Choroid plexus epithelial cell (primary cell): Measurements from ENCODE around the gene OSBPL6.

ENCODE experiments used
- DNase-seq: peaks from one replicate; pipeline ENCODE4 v3.0.0-alpha.2; 2010; ENCODE audit warnings: low read depth
- H3K4me3 ChIP-seq: 2 replicates; pipeline ENCODE4 v1.5.1; 2011; ENCODE audit warnings: low read depth, mild to moderate bottlenecking, control low read depth, low read length, moderate library complexity
- CTCF ChIP-seq: conservative IDR thresholded peaks from 2 replicates; pipeline ENCODE4 v1.5.1; 2011; ENCODE audit warnings: low read depth, mild to moderate bottlenecking, control low read depth, inconsistent platforms, low read length, moderate library complexity

The OSBPL6 gene

DNA sequence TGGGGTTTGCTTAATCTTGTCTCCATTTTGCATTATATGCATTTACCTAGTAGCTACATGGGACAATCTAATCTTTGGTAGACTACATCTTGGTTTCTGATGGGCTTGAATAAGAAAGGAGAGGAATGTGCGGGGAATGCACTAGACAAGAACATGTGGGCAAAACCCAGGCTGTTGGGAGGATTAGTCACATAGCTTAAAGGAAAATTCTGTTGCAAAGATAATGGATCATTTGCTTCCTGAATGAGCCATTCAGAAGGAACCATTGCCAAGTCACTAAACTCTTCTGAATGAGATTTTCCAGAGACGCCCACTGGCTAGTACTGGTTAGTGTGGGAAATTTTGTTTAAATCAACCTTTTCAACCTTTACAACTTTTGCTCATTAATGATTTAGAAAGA, 84.8 kb downstream of the OSBPL6 start:
- peak; percentile 87 for DNase-seq
- no peak overlapping the region for H3K4me3 ChIP-seq
- TF ChIP-seq CTCF: no peak

GRCh38 chr2:178279636-178280035, 85.3 kb downstream of the OSBPL6 start:
- no peak for DNase-seq
- H3K4me3 ChIP-seq: no peak overlapping the region
- TF ChIP-seq CTCF: no peak

DNA sequence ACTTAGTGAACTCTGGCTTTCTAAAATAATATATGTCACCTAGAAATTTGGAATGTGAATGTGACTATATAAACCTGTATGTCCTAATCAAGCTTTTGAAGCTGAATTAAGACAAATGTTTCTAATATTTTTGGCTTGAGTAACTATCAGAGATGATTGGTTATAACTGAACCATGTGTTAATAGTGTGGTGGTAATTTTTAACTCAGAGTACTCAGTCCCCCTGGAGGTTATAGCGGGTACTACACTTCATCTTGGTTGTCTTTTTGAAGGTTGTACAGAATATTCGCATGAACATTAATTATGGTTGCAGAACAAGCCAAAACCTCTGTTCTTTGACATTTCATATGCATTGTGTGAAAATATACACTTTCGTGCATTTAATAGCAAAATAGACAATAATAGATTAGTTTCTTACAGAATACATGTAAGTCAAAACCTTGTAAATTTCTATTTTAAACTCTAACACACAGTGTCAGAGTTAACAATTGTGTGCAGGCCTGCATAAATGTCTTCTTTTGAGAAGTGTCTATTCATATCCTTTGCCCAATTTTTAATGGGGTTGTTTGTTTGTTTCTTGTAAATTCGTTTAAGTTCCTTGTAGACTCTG, 86.0 kb downstream of the OSBPL6 start:
- H3K4me3 ChIP-seq: no peak overlapping the region
- peak; percentile 73 for DNase-seq
- TF ChIP-seq CTCF: peak; percentile 65

- TF ChIP-seq CTCF: peak; percentile 10
- DNase-seq: peak; percentile 92
- no peak overlapping the region for H3K4me3 ChIP-seq
These were observed 87.9 kb downstream of the OSBPL6 start for GRCh38 chr2:178282075-178282815.

DNA sequence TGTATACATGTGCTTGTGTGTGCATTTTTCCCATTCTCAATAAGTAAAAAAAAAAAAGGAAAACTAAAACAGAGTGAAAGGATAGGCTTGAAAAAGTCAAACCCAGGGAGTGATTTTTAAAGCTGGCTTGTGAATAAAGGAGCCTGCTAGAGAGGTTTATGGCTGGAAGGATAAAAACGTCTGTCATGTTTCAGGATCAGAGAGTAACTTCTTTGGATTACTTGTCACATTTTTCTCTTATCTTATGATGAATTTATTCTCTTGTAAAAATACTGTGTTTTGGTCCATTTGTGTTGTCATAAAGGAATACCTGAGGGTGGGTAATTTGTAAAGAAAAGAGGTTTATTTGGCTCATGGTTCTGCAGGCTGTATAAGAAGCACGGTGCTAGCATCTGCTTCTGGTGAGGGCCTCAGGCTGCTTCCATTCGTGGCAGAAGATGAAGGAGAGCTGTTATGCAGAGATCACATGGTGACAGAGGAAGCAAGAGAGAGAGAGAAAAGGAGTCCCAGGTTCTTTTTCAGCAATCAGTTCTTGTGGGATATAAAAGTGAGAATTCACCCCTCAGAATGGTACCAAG, 89.1 kb downstream of the OSBPL6 start:
- H3K4me3 ChIP-seq: no peak overlapping the region
- DNase-seq: no peak
- no peak for TF ChIP-seq CTCF

DNA sequence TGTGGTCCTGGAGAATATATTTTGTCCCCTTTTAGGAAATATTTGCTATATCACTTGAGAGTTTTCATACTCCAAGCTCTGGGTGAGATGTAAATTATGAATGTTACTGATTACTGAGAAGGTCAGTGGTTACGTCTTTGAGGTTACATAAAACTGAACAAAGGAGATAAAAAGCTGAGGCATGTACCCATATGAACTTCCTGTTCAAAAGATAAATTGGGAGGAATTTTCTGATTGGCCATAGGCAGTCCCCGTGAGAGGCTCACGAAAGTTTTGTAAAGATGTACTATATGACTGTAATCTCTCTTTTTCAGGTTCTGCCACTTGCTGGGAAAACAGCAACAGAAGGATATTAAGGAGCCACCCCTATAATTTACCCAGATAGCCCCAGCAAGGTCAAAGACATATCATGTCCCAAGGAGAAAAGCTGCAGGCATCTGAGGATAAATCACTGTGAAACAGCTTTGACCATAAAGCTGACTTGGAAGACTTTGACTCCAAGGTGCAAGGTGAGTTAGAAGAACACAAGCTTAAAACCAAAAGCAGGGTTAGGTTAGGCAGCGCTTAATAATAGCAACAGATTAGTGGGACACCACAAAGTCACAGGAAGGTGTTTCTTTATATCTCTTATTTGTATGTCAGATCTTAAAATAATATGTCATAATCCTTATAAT, 90.4 kb downstream of the OSBPL6 start:
- no peak overlapping the region for H3K4me3 ChIP-seq
- no peak for TF ChIP-seq CTCF
- no peak for DNase-seq
